DMS79 treated with DMSO at 0.1 percent for 48 hours (cell line): Measurements from ENCODE around the gene HNRNPLL.
A peak's percentile ranks its signal among the peaks of the same experiment; 100 is the strongest.
"Not testable (repeated sequence)": the region's sequence is repeated elsewhere in the genome, so short reads cannot be mapped to it uniquely, and the experiment has no call there.

Source experiments
- DNase-seq: peaks from one replicate; lab custom pipeline; 2025; lab: John Stamatoyannopoulos, UW

HNRNPLL gene

DNA sequence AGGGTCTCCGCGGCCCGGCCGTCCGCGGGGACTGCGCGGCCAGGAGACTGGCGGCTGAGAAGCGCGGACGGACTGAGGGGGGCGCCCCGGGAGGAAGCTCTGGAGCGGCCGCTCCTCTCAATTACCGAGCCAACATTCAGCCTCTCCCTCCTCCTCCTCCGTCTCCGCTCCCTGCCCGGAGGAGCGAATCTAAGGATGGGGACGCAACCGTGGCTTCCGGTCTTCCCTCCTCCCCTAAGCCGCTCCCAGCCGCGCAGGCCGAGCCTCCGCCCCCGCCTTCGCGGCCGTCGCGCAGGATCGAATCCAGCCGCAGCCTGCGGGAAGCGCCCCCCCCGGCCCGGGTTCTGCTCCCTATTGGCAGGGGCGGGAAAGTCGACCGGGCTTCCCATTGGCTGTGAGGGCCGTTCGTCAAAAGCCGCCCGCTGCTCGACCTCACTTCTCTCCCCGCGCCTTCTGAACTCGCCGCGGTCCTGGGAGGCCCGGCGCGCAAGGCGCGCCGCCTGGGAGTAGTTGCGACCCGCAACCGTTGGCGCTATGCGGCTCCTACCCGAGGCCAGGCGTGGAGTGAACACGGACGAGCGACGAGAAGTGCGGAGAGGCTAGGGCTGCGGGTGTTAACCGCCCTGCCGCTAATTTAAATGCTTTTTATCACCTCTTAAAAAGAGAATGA lies at the start of gene HNRNPLL:
Gene HNRNPLL (minus strand): TSS at position 197 of the 670 bp plus-strand sequence. CDS start 302 bp downstream, outside the sequence.
- DNase-seq: peak; percentile 85

DNA sequence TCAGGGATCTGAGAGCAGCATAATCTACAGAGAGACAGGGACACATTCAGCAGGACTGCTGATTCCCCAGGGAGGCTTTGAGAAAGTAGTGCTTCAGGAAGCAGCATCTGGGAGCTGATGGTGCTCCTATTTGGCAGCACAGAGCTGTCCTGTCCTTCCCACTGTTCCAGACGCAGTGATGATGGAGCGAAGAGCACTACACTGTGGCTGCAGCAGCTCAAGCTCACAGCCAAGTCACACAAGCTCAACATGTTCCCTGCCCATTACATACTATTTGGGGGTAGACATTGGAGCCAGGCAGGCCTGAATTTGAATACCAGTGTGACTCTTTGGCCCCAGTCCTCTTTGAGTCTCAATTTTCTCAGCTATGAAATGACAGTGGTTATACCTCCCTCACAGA lies 48.0 kb upstream of the HNRNPLL start:
- DNase-seq: no peak

DNA sequence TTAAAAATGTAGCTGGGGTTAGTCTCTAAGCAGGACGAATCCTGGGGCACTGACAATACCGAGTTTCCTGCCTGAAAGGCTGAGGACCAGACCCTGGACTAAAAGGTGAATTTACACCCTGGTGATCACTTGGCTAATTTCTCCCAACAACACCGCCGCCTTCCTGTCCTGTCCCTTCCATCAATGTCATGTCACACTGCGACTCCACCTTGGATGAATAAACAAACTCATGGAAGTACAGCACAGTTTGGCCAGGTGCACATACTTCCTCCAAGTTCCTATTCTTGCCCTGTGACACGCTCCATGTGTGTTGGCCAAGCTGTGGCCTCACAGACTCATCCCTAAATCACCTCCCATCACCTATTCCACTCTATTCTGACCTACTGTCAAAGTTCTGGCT lies 47.3 kb upstream of the HNRNPLL start:
- no peak for DNase-seq

DNA sequence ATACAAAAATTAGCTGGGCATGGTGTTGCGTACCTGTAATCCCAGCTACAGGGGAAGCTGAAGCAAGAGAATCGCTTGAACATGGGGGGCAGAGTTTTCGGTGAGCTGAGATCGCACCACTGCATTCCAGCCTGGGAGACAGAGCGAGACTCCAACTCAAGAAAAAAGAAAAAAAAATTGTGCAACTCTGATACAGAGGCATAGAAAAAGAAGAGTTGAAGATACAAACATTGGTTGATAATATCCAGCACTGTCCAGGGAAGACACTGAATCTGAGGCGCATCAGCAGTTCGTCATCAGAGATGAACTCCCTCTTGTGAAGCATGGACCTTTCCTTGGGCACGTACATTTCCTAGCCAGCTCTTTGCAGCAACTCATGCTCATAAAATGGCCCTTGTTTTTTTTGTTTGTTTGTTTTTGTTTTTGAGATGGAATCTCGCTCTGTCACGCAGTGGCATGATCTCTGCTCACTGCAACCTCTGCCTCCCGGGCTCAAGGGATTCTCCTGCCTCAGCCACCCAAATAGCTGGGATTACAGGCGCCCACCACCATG lies 46.5 kb upstream of the HNRNPLL start:
- no peak for DNase-seq

DNA sequence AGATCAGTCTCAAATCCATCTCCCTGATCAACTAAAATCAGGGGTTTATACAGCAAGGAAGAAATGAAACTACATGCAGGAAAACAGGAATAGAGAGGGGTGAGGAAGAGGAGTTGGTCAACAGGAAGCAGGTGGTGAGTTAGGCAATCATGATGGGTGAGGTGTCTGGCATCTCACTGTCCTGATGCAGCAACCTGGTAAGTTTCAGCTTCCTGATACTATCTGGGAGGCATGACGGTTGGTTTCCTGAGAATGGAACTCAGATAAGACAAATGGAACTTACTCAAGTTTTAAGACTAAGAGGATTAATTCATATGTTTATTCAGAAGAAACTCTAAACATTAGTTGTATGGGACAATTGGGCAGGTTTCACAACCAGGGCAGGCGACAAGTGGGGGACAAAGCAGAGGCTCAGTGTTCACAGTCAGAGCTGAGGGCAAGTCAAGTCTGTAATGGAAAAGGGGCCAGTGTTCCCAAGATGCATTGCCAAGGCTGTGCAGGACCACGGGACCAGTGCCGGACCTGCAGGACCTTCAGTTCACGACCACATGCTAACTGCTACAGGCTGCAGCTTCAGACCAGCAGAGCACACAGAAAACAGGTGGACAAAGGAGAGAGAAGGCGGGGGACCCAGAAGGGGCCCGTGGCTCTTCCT lies 45.5 kb upstream of the HNRNPLL start:
- no peak for DNase-seq

DNA sequence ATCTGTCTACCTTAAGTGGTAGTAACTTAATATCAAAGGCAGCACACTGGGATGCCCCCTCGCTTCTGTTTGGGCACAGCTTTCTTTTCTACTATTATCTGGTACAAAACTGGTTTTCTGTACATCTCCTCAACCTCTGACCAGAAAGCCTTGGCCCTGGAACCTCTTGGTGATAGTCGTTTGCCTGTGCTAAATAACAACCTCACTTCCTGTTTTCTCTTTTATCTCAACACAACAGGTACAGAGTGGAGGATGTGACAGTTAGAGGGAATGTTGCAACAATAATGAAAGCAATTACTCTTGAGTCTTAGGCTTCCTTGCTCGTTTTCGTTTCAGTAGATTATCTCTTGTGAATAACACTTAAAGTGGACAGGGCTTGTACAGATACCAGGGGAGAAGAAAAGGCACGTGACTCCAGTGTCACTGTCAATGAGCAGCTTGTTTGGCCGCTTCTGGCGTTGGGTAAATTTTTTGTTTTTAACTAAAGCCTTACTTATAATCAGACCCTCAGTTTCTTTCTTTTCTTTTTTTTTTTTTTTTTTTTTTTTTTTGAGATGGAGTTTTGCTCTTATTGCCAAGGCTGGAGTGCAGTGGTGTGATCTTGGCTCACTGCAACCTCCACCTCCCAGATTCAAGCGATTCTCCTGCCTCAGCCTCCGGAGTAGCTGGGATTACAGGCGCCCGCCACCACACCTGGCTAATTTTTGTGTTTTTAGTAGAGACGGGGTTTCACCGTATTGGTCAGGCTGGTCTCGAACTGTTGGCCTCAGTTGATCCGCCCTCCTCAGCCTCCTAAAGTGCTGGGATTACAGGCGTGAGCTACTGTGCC lies 41.2 kb upstream of the HNRNPLL start:
- DNase-seq: not testable (repeated sequence)

DNA sequence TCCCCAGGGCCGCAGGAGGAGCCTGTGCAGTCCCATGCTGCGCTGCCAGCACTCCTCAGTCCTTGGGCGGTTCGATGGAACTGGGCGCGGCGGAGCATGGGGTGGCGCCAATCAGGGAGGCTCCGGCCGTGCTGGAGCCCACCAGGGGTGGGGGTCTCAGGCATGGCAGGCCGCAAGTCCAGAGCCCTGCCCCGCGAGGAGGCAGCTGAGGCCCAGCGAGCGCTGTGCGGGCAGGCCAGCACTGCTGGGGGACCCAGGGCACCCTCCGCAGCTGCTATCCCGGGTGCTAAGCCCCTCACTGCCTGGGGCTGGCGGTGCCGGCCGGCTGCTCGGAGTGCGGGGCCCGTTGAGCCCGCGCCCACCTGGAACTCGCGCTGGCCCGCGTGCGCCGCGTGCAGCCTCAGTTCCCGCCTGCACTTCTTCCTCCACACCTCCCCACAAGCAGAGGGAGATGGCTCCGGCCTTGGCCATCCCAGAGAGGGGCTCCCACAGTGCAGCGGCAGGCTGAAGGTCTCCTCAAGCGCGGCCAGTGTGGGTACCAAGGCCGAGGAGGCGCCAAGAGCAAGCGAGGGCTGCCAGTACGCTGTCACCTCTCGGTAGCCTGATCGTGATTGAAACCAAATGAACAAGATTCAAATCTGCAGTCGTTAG lies 40.4 kb upstream of the HNRNPLL start:
- no peak for DNase-seq

DNA sequence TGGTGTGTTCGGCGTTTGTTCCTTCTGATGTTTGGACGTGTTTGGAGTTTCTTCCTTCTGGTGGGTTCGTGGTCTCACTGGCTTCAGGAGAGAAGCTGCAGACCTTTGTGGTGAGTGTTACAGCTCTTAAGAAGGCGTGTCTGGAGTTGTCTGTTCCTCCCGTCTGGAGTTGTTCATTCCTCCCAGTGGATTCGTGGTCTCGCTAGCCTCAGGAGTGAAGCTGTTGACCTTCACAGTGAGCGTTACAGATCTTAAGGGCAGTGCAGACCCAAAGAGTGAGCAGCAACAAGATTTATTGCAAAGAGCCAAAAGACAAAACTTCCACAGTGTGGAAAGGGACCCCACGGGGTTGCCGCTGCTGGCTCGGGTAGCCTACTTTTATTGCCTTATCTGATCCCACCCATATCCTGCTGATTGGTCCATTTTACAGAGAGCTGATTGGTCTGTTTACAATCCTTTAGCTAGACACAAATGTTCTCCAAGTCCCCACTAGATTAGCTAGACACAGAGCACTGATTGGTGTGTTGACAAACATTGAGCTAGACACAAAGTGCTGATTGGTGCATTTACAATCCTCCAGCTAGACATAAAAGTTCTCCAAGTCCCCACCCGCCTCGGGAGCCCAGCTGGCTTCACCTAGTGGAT lies 39.8 kb upstream of the HNRNPLL start:
- not testable (repeated sequence) for DNase-seq

DNA sequence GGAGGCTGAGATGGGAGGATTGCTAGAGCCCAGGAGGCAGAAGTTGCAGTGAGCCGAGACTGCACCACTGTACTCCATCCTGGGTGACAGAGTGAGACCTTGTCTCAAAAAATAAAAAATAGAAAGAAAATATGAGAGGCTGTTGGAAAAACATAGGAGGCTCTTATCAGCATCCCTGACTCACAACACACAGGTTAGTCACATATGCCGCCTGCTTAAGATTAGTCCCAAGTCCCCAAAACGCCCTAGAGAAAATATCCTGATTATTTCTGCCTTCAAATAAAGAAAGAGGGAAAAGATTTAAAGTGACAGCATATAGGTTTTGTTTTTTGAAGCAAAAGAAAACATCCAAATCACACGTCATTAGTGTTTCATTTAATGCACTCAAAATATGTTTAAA lies 33.3 kb upstream of the HNRNPLL start:
- DNase-seq: no peak

DNA sequence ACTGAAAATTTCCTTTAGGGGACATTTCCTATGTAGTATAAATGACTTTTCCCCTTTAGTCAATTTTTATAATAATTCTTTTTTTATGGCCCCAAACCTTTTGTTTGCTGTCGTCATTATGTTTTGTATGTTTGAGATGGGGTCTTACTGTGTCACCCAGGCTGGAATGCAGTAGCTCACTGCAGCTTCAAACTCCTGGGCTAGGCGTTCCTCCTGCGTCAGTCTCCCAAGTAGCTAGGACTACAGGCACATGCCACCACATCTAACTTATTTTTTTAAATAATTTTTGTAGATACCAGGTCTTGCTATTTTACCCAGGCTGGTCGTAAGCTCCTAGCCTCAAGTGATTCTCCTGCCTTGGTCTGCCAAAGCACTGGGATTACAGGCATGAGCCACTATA lies 32.4 kb upstream of the HNRNPLL start:
- no peak for DNase-seq

DNA sequence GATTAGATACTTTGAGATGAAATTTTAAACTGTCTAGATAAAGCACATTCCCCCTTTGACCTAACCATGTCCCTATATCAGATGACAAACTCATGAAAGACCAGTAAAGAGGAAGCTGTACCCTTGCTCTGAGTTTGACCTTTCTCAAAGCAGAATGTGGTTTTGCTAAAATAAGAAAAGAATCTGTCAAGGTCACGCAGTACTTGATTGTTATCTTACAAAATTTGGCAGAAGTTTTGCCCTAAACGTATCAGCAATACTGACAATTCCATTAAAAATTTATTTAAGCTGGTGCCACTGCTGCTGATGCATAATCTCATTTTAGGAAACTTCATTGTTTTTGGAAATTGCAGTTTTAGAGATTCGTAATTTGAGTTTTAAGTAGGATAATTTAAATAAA lies 32.0 kb upstream of the HNRNPLL start:
- DNase-seq: no peak

DNA sequence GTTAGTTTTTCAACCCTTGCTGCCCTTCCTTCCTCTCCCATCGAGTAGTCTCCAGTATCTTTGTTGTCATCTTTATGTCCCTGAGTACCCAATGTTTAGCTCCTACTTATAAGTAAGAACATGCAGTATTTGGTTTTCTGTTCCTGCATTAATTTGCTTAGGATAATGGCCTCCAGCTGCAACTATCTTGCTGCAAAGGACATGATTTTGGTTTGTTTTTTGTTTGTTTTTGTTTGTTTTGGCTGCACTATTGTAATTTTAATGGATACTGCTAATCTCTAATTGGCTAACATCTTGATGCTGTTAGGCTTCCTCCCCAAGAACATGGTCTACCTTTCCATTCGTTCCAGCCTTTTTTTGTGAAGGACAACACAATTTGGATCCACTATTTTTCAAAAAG lies 31.2 kb upstream of the HNRNPLL start:
- no peak for DNase-seq

DNA sequence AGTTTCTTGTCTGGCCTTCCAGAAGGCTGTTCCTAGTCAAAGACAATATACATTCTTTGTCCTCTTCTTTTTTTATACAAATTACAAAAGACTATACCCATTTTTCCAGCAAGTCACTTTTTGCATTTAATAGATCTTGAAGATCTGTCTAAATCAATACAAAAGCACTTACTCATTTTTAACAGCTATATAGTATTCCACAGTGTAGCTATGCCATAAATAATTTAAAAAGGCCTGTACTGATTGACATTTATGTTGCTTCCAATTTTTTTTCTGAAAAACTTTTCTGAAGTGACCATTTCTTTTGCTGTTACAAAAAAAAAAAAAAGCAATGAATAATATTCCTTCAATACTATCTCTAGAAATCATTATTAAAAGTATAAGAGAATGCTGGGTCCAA lies 30.3 kb upstream of the HNRNPLL start:
- no peak for DNase-seq

DNA sequence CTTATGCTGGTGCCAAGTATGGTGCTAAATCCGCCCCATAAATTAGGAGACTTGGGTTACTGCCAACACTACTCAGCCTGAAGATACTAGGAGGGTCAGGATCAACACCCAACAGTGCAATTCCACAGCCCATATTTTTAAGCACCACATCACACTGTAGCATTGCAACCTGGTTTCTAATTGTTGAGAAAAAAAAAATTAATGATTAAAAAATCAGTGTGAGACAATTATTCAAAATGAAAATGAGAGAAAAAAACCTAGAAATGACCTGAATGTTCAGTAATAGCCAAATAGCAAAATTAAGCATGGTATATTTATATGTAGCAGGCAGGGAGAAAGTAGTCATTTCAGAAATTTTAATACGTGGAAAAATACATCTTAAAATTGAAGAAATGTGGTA lies 29.2 kb upstream of the HNRNPLL start:
- DNase-seq: no peak

DNA sequence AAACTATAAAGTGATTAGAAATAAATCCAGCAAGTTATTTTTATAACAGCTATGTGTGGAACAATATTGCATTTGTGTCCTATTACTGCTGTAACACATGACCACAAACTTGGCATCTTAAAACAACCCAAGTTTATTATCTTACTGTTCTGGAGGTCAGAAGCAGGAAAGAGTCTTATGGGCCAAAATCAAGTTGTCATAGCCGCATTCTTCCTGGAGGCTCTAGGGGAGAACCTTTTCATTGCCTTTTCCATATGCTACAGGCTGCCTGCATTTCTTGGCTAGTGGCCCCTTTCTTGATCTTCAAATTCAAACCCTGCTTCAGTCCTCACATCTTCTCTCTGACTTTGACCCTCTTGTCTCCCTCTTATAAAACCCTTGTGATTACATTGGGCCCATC lies 27.0 kb upstream of the HNRNPLL start:
- DNase-seq: no peak

DNA sequence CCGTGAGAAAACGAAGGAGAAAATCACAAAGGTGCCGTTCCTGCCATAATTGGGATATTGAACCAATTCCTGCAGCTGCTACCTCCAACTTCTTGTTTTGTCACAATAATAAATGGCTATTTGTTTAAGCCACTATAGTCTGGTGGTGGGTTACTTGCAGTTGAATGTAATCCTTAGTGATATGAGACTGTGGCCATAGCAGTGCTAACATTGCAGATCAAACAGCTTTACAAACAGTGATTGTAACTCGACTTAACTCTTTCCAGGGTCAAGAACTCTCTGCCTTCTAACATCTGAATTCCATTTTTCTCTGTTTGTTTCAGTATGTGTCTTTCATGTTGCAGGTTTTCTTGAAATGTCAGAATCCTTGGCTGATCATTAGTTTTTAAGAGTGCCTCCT lies 24.7 kb upstream of the HNRNPLL start:
- DNase-seq: no peak

DNA sequence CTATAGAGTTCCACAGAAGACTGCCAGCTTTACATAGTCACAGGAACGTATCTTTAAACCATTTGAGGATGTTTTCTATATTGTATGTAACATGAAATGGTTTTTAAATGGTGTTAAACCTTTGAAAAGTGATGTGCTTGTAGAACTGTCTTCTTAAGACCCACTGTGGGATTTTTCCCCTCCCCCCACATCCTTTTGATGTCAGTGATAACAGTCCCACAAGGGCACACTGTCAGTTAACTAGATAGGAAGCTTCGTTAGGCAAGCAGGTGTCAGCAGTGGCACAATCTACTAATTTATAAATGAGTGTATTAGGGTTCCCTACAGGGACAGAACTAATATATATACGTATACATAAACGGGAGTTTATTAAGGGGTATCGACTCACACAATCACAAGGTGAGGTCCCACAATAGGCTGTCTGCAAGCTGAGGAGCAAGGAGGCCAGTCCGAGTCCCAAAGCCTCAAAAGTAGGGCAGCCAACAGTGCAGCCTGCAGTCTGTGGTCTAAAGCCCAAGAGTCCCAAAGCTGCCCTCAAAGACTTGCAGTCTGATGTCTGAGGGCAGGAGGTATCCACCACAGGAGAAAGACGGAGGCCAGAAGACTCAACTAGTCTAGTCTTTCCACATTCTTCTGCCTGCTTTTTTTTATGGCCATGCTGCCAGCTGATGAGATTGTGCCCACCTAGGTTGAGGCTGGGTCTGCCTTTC lies 23.8 kb upstream of the HNRNPLL start:
- DNase-seq: no peak

DNA sequence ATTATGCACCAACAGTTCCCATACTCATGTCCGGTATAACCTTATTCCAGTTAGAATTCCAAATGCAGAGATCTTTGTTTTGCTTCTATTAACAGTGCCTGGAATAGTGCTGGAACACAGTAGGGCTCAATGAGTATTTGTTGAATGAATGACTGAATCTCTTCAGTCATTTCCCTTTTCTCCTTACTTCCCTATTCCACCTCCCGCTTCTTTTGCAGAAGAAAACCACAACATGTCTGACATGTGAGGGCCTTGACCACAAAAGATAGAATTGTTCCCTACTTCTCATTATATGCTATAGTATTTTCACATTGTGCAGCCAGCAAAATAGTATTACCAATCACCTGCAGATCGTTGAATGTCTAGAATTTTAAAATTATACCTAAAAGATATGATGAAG lies 19.5 kb upstream of the HNRNPLL start:
- DNase-seq: no peak

DNA sequence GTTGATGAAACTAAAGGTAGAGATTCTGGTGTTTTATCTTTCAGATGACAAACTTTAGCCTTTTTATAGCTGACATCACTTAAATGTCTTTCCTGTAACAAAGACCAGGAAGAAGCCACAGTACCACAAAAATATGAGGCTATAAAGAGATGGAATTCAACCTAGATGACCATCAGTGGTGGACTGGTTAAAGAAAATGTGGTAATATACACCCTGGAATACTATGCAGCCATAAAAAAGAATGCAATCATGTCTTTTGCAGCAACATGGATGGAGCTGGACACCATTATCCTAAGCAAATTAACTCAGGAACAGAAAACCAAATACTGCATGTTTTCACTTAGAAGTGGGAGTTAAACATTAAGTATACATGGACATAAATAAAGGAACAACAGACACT lies 18.3 kb upstream of the HNRNPLL start:
- no peak for DNase-seq

DNA sequence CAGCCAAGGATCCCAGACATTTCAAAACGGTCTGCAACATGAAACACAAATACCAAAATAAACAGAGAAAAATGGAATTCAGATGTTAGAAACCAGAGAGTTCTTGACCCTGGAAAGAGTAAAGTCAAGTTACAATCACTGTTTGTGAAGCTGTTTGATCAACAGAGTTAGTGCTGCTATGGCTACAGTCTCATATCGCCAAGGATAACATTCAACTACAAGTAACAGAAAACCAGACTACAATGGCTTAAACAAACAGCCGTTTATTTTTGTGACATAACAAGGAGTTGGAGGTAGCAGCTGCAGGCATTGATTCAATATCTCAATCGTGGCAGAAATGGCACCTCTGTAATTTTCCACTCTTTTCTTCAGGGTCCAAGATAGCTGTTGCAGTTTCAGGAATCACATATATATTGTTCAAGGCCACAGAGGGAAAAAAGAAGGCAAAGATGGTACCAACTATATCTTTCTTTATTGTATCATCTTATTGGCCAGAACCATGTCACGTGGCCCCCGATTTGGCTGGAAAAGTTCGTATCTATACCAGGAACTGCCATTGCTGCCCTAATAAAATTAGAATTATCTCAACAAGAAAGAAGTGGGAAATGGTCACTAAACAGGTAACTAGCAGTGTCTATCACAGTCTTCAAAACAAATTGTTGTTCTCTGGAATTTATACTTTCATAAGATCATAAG lies 17.7 kb upstream of the HNRNPLL start:
- no peak for DNase-seq
